Spleen (tissue), 7 donors: Measurements from ENCODE around the gene POU2F1.

Source experiments
- CTCF ChIP-seq, 11 experiments: fragments of 200-600 bp in 7 of 11; fragments of 450-650 bp in 4 of 11; sonication (generic) in 4 of 11; IDR thresholded peaks in 8 of 11; conservative IDR thresholded peaks in 3 of 11; 1 replicate in 7 of 11; 2 replicates in 4 of 11; pipeline versions ENCODE4 v1.4.0 to v1.8.0; 2016 to 2021; ENCODE audit warnings: antibody characterized with exemption in 11 of 11, inconsistent platforms in 4 of 11, mild to moderate bottlenecking in 1 of 11
- POLR2A ChIP-seq, 3 donors: fragments of 450-650 bp; IDR thresholded peaks; one replicate each; pipeline ENCODE4 v1.5.1; 2017; ENCODE audit warnings: antibody characterized with exemption in 3 of 3, mild to moderate bottlenecking in 1 of 3
- POLR2AphosphoS5 ChIP-seq, 3 donors: sonication (generic); formaldehyde crosslinking; IDR thresholded peaks; one replicate each; pipeline ENCODE4 v1.5.1; 2017; ENCODE audit warnings: antibody characterized with exemption in 3 of 3
- donor health status: DM: no; HTN: no; CAD: no; lungs with moderate emphysema.
- donor health status: DM: no; HTN: no; CAD: no.
- donor health status: DM: no; HTN: no; CAD: no.

- no peak for TF ChIP-seq CTCF (IDR thresholded peaks at IDR 0.05 in 8 of 11, conservative IDR thresholded peaks at IDR 0.05 in 3 of 11)
- TF ChIP-seq POLR2A (IDR thresholded peaks at IDR 0.05) = no peak
- TF ChIP-seq POLR2AphosphoS5 (IDR thresholded peaks at IDR 0.05) = no peak
Measured at GRCh38 chr1:167263344-167263743, 42.7 kb downstream of the POU2F1 start.
